HG03095 (cell line): ENCODE data around the gene RASSF8.
"Not testable (repeated sequence)": the region's sequence is repeated elsewhere in the genome, so short reads cannot be mapped to it uniquely, and the experiment has no call there.

Experiments
- ATAC-seq: cut with Tn5 transposase; IDR thresholded peaks from one replicate; pipeline ENCODE4 v1.9.1; 2021; ENCODE audit warnings: moderate library complexity; ENCODE audit not compliant: unreplicated experiment

The RASSF8 gene

DNA sequence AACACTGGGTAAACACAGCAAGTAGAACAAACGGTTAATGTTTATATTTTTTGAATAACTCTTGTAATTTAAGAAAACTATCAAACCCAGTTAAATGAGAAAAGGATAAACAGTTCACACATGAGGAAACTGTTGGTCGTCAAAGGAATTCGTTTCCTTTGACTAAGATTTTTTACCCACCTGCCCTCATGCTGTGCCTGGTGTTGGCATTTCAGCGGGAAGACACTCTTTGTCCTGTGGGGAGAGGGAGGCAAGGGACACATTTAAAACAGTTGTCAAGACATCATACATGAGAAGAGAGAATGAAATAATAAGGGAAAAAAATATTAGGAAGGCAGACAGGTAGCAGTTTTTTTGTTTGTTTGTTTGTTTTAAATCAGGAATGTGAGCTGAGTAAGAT, 95.9 kb downstream of the RASSF8 start:
- no peak for ATAC-seq

DNA sequence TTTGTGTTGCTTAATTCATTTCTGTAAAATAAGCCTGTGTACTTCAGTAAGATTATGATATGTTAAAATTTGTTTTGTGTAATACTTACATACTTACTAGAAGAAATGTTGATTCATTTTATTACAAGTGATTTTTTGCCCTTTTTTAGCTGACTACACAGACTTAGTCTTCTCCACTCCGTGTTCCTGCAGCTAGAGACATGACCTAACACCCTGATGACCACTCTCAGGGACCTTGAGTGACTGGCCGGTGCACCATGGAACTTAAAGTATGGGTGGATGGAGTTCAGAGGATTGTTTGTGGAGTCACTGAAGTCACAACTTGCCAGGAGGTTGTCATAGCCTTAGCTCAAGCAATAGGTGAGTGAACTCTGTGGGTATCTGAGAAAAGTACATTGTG, 96.6 kb downstream of the RASSF8 start:
- ATAC-seq, result no peak

DNA sequence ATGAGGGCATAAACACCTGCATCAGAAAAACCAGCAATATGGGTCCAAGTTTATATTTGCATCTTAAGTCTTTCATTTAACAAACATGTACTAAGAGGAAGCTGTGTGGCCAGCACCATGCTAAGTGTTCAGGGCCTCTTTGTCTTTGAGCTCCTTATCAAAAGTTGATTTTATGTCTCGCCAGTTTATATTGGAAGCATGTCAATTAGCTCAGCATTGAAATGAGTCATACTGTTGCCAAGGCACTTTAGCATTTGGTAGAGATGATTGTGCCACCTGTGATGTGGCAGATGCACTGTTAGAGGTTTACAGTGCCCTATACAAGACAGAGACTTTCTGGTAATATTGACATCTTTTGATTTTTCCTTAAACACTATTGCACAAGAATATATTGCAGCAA, 97.9 kb downstream of the RASSF8 start:
- ATAC-seq, result no peak

DNA sequence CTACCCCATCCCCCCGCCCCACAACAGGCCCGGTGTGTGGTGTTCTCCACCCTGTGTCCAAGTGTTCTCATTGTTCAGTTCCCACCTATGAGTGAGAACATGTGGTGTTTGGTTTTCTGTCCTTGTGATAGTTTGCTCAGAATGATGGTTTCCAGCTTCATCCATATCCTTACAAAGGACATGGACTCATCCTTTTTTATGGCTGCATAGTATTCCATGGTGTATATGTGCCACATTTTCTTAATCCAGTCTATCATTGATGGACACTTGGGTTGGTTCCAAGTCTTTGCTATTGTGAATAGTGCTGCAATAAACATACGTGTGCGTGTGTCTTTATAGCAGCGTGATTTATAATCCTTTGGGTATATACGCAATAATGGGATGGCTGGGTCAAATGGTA, 98.8 kb downstream of the RASSF8 start:
- not testable (repeated sequence) for ATAC-seq

DNA sequence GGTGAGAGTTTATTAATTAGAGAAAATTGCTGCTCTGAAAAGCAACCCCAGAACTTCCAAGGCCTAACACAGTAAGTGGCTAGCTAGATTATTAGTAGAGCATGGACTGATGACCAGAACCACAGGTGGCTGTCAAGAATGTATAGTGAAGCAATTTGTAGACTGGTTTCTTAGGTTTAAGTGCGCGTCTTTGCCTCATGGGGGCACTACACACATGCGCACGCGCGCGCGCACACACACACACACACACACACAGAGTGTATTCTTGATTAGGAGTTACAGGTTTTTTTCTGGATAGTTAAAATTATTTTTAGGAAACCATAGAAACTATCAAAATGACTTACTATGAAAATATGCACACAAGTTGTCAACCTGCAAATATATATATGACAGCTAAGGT, 99.8 kb downstream of the RASSF8 start:
- ATAC-seq, result no peak

DNA sequence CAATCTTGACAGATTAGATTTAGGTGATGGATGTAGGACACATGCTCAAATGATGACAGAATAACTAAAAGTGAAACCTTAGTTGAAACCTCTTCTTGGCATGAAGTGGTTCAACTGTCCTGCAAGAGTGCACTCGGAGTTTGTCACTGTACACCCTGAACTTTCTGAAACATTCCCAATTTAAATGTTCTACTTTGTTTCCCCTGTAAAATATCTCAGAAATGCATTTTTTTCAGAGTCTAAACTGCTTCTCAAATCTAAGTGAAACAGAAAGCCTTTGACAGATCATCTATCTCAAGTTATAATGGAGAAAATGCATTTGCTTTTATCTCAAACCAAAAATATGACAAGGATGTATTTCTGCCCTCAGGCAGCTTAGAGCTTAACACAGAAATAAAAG, 100.3 kb downstream of the RASSF8 start:
- no peak for ATAC-seq

DNA sequence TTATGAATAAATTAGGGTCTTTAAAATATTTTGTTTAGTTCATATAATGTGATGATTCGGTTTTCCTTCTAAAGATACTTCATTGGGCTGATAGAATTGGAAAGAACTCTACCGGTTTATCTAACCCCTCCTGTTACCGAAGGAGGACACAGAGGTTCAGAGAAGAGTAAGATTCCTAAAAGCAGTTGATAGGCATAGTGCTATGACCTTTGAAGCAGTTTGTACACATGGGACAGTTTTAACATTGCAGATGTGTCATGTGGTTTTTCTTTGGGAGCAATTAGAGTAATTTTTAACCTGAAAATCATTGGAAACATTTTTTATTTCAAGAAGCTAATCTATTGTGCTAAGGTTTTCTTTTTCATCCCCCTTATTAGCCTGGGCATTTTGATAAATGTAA, 103.5 kb downstream of the RASSF8 start:
- no peak for ATAC-seq

DNA sequence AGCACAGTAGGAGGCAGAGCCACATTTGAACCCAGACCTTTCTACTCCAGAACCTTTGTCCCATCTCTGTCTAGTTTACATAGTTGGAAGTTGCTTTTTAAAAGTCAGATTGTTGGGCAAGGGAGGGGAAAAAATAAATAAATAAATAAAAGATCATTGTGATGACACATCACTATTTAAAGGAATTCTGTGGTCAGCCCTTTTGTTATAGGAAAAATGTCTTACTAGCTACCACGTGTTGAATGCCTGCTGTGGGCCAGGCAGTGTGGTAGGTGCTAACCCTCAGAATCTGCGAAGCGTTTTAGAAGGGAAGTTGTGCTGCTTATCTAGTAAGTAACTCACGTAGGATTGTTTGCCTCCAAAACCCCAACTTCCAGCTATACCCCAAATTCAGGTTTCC, 104.1 kb downstream of the RASSF8 start:
- ATAC-seq, result no peak

DNA sequence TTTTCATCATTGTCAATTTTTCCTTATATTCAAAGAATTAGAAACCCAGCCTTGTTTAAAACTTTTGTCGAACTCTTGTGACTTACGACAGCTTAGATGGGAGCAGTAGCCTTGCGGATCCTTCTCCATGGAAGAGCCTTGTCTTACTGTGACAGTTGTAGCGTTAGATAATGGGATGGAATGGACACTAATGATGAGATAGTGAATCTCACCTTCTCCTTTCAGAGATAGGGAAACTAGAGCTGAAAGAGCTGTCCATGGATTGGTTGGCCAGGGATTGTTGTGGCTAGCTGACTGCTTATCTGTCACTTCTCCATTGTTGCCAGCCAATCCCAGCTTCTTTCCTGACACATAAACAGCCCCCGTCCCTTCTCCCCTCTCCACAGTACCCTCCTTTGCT, 107.0 kb downstream of the RASSF8 start:
- no peak for ATAC-seq

DNA sequence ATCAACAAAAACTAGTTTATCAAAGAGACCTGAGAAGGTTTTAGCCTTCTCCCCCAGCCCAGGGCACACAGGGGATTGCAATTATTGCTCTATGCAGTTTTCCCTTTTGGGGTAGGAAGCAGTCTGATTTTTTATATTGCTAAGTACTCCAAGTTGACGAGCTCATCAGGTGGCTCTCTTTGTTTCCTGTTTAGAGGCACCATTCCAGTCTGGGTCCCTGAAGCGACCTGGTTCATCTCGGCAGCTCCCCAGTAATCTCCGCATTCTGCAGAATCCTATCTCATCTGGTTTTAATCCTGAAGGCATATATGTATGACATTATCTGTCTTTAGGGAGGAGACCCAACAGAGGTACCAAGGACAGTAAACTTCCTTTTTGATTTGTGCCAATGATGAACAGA, 110.0 kb downstream of the RASSF8 start:
- ATAC-seq, result no peak

DNA sequence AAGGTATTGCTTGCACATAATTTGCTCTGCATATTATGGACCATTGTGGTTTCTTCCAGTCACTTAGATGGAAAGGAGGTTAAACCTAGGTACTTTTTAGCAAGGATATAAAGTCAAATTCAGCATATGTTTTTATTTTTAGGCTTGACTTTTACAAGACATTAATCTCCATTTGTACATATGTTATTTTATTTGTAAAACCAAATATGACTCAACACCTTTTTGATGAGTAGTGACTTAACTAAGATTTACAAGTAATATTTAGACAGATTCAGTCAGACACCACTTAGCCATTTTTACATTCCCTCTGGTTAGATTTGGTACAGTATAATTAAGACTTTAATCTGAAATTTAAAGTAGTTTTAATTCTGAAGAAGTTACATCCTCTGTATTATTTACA, 111.3 kb downstream of the RASSF8 start:
- ATAC-seq, result no peak

DNA sequence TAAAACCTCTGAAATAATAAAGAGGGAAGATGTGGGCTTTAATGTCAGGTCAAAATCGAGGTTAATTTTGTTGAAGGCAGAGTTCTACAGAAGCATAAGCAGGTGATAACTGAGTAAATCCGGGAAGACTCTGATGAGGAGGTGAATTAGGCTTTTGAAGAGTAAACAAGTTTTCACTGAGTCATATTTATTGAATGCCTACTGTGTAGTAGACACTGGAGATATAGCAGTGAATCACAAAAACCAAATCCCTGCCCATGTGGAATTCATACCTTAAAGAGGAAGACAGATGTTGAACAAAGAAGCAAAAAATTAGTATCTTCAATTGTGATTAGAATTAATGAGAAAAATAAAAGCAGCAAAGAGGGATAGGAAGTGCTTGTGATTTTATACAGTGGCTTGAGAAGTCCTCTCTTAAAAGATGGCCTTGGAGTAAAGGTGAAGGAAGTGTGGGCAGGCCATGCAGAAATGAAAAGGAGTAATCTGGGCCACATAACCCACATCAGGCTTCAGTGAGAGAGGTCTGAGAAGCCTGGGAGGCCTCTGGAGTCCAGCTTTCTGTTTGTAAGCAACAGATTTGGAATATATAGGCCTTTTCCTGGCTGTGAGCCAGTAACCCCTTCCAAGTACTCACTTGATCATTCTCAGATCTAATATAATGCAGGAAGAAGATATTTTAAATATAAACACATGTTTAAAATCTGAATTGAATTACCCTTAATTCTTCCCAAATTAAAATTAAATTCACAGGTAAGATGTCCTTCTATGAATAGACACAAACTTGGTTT, 119.6 kb downstream of the RASSF8 start:
- ATAC-seq, result no peak

DNA sequence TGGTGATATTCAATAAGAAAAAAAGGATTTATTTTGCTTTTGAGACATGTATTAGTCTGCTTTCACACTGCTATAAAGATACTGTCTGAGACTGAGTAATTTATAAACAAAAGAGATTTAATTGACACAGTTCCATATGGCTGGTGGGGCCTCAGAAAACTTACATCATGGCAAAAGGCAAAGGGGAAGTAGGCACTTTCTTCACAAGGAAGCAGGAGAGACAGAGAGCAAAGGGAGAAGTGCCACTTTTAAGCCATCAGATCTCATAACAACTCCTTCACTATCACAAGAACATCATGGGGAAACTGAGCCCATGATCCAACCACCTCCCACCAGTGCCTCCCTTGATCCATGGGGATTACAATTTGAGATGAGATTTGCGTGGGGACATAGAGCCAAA, 122.4 kb downstream of the RASSF8 start:
- ATAC-seq, result no peak

DNA sequence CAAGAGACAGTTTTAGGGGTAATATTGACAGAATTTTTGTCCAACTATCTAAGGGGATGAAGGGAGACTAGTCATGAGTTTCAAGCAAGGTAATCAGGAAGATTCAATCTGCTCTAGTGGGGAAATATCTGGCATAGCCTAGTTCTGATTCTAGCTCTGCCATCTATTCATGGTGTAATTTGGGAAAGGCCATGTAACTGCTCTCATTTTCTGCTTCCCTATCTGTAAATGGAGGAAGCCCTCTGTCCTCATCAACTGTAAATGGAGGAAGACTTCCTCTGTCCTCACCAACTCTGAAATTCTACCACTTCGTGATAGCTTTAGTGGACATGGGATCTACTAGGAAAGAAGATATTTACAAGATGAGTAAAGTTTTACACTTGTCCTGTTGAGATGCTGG, 128.5 kb downstream of the RASSF8 start:
- no peak for ATAC-seq

DNA sequence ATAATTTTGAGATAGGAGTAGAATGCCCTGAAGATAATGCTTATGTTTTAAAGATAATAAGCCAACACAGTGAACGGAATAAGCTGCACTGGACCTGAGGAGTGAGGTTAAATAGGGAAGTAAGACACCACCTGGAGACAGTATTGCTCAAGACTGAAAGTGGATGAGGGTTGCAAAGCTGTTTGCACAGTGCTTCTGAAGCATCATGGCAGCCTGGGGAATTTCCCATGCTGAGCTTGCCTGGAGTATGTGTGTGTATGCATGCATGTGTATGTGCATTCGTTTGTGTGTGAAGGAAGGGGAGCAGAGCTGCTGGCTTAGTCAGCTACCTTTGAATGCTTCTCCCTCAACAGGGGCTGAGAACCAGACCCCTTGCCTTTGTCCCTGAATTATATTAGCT, 130.5 kb downstream of the RASSF8 start:
- ATAC-seq, result peak; percentile 99

DNA sequence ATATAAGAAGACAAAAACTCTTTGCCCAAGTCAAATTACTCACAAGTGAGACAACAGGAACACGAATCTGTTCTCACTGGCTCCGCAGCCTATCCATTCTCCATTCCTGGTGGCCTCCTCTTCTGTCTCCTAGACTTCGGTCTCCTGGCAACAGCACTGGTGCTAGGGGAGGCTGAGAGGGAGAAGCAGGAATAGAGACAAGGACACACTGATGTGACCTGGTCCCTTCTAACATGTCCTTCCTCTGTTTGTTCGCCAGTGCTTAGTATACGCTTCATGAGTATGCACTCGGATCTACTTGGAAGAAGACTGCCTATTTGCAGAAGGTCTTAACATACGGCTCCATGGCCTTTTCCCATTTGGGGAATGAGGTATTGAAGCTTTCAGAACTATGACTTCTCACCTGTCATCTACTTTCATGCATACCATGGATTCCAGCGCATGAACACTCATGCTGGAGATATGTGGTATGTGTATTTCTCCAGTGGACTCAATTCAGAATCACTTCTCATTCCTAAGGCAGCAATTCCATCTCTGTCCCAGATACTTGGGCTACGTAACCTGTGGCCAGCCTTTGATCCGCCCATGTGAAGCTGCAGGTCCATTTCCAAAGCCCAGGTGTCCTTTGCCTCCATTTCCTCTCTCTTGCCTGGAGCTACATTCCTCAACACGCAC, 132.5 kb downstream of the RASSF8 start:
- no peak for ATAC-seq

DNA sequence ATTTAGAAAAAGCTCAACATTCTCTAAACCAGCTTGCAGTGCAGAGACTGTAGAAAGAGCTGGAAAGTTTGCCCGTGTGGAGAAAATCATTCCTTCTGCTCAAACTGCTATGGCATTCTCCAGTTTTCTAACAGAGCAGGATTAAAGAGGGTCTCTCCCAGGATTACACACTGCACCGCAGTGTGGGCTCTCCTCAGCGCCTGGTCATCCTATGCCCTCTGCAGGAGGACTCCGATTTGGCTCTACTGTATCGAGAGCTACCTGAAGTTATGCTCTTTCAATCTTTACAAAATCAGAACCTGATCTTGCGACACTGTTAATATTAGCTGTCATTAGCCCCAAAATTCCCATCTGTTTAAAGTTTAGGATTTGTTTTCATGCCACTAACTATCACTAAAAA, 133.3 kb downstream of the RASSF8 start:
- ATAC-seq, result no peak

DNA sequence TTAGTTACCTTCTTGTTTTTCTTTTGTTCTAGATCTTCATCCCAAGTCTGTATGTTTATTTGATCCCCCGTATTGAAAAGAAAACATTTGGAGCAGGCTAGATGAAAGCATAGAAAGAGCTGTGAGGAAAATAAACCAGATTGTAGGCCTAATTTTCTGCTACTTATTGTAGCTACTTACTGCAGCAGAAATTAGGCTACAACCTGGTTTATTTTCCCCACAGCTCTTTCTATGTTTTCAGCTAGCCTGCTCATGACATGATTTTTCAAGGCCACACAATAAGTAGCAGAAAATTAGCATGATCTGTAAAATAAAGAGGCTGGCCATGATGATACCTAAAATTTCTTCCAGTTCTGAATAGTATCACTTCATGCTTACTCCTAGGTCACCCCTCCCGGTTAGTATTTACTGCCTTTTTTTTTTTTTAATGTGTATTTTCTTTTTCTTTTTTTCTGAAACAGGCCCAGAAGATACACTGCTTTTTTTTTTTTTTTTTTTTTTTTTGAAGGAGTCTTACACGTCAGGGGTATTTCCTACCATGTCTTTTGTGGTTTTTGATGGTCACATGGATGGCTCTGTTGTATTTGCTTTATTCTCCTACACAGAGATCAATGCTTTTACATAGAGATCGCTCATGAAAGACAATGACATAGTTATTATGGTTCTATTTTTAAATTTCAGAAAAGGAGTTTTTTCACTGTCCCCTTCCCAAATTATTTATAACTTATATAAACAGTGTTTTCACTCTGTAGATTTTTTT, 134.0 kb downstream of the RASSF8 start:
- ATAC-seq, result no peak

DNA sequence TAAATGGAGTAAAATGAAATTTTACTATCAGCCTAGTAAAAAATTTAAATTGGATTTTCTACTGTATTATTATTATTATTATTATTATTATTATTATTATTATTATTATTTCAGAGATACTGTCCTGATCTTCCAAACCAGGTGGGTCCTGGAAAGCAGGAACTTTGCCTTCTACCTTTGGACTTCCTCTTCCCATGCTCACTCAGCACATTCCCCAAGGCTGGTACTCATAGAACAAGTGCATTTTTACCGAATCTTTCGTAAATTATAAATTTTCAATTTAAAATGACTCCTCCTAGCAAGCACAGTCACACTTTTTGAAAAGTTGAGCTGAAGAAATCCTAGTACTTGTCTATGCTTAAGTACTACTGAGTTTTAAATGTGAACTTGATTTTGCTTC, 136.7 kb downstream of the RASSF8 start:
- no peak for ATAC-seq

DNA sequence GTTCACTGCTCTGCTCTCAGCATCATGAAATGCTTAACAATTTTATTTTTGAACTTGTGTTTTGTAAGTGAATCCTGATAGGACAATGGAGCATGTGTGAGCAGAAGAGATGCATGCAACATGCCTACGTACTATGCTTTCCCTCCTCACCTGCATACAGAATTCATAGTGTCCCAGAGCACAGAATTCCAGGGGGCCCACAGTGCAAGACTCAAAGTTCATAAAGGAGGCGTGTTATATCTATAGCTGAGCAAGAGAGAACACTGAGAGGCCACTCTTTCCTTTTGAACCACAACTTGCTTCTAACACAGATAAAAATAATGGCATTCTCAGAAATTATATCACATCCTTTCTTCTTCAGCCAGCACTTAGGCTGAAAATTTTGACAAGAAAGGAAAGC, 137.6 kb downstream of the RASSF8 start:
- ATAC-seq, result no peak

DNA sequence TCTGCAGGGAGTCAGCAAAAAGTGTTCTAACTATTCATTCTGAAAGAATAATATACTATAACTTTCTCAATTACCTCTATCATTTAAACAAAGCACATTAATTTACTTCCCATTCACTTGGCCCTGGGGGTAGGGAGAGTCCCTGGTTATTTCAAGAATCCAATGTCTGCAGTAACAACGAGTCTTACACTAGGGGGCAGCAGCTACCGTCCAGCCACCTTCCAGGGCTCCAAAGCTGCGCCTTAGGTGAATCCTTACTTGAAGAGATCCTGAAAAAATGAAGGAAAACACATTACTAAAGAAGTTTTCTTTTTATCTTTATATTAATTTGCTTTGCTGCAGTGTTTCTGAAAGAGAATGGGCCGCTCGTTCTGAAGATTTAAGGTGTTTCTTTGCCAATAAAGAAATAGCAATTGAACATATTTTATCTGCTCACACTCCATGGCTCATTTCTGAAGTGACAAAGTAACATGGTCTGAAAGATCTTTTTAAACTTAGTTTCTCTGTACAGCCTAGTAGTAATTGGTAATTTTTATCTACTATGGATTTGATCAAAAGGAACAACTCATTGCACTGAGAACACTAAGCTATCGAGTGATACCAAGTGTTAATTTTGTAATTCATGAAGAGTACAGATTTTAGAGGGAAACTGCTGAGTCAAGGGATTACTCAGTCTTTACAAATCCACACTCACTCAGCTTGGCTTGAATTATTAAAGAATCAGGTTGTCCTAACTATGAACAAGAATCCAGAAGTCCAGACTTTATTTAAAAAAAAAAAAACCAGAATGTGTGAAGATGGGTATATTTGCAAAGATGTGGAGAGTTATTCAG, 138.8 kb downstream of the RASSF8 start:
- peak; percentile 93 for ATAC-seq
